Activated T-cell treated with anti-CD3 and anti-CD28 coated beads, Interleukin-2, amount 50 U/mL, for 24 hours (primary cell): ENCODE measurements around the gene PDE3A.

Experiments
- DNase-seq: peaks from one replicate; pipeline ENCODE4 v3.0.0-alpha.2; 2020
- H3K27ac Mint-ChIP-seq: 2 replicates; pipeline ENCODE4 v1.8.0; 2020; ENCODE audit warnings: mild to moderate bottlenecking, mixed read lengths
- H3K27me3 Mint-ChIP-seq: 2 replicates; pipeline ENCODE4 v1.8.0; 2020; ENCODE audit warnings: mixed read lengths
- H3K36me3 Mint-ChIP-seq: 2 replicates; pipeline ENCODE4 v1.8.0; 2020; ENCODE audit warnings: low read depth, mixed read lengths
- H3K4me1 Mint-ChIP-seq: 2 replicates; pipeline ENCODE4 v1.8.0; 2020; ENCODE audit warnings: low read depth, mixed read lengths
- H3K4me3 Mint-ChIP-seq: 2 replicates; pipeline ENCODE4 v1.8.0; 2020; ENCODE audit warnings: mild to moderate bottlenecking, moderate library complexity, mixed read lengths
- H3K9me3 Mint-ChIP-seq: 2 replicates; pipeline ENCODE4 v1.8.0; 2020; ENCODE audit warnings: mixed read lengths

PDE3A gene

GRCh38 chr12:20473133-20473532 lies 104.8 kb downstream of the PDE3A start:
- no peak overlapping the region for H3K27ac Mint-ChIP-seq
- DNase-seq = no peak
- no peak overlapping the region for H3K4me3 Mint-ChIP-seq
- no peaks in the 10 kb centered on the region for H3K9me3 Mint-ChIP-seq
- no peaks in the 10 kb centered on the region for H3K36me3 Mint-ChIP-seq
- H3K4me1 Mint-ChIP-seq = no peaks in the 10 kb centered on the region
- no peaks in the 10 kb centered on the region for H3K27me3 Mint-ChIP-seq

GRCh38 chr12:20474016-20474415 lies 105.7 kb downstream of the PDE3A start:
- DNase-seq = no peak
- Mint-ChIP-seq H3K36me3 (no peaks in the 10 kb centered on the region), H3K9me3 (no peaks in the 10 kb centered on the region), H3K27me3 (no peaks in the 10 kb centered on the region), H3K4me1 (no peaks in the 10 kb centered on the region), H3K4me3 (no peak overlapping the region), H3K27ac (no peak overlapping the region)

- DNase-seq = no peak
- H3K9me3 Mint-ChIP-seq = no peaks in the 10 kb centered on the region
- no peak overlapping the region for H3K4me3 Mint-ChIP-seq
- H3K27ac Mint-ChIP-seq = no peak overlapping the region
- no peaks in the 10 kb centered on the region for H3K4me1 Mint-ChIP-seq
- H3K36me3 Mint-ChIP-seq = no peaks in the 10 kb centered on the region
- no peaks in the 10 kb centered on the region for H3K27me3 Mint-ChIP-seq
Measured at GRCh38 chr12:20474443-20474842, 106.1 kb downstream of the PDE3A start.

GRCh38 chr12:20475542-20475941 lies 107.2 kb downstream of the PDE3A start:
- DNase-seq = no peak
- H3K4me3 Mint-ChIP-seq = no peak overlapping the region
- H3K9me3 Mint-ChIP-seq = no peaks in the 10 kb centered on the region
- no peak overlapping the region for H3K27ac Mint-ChIP-seq
- no peaks in the 10 kb centered on the region for H3K4me1 Mint-ChIP-seq
- H3K27me3 Mint-ChIP-seq = no peaks in the 10 kb centered on the region
- H3K36me3 Mint-ChIP-seq = no peaks in the 10 kb centered on the region

GRCh38 chr12:20476551-20476950 lies 108.2 kb downstream of the PDE3A start:
- no peak for DNase-seq
- Mint-ChIP-seq H3K4me3 (no peak overlapping the region), H3K9me3 (no peaks in the 10 kb centered on the region), H3K36me3 (no peaks in the 10 kb centered on the region), H3K27me3 (no peaks in the 10 kb centered on the region), H3K27ac (no peak overlapping the region), H3K4me1 (no peaks in the 10 kb centered on the region)

GRCh38 chr12:20477255-20477654 lies 108.9 kb downstream of the PDE3A start:
- Mint-ChIP-seq H3K4me1 (no peaks in the 10 kb centered on the region), H3K36me3 (no peaks in the 10 kb centered on the region), H3K27me3 (no peaks in the 10 kb centered on the region), H3K27ac (no peak overlapping the region), H3K9me3 (no peaks in the 10 kb centered on the region), H3K4me3 (no peak overlapping the region)
- DNase-seq = no peak

GRCh38 chr12:20477672-20478071 lies 109.3 kb downstream of the PDE3A start:
- H3K4me1 Mint-ChIP-seq = no peaks in the 10 kb centered on the region
- no peak overlapping the region for H3K27ac Mint-ChIP-seq
- H3K9me3 Mint-ChIP-seq = no peaks in the 10 kb centered on the region
- DNase-seq = no peak
- no peak overlapping the region for H3K4me3 Mint-ChIP-seq
- H3K27me3 Mint-ChIP-seq = no peaks in the 10 kb centered on the region
- H3K36me3 Mint-ChIP-seq = no peaks in the 10 kb centered on the region

GRCh38 chr12:20482491-20483054 lies 114.2 kb downstream of the PDE3A start:
- no peaks in the 10 kb centered on the region for H3K36me3 Mint-ChIP-seq
- H3K4me1 Mint-ChIP-seq = no peaks in the 10 kb centered on the region
- no peak overlapping the region for H3K27ac Mint-ChIP-seq
- no peak for DNase-seq
- peaks cover 3% of the 10 kb centered on the region for H3K27me3 Mint-ChIP-seq
- no peaks in the 10 kb centered on the region for H3K9me3 Mint-ChIP-seq
- H3K4me3 Mint-ChIP-seq = no peak overlapping the region

GRCh38 chr12:20483776-20484175 lies 115.4 kb downstream of the PDE3A start:
- H3K27ac Mint-ChIP-seq = no peak overlapping the region
- no peaks in the 10 kb centered on the region for H3K36me3 Mint-ChIP-seq
- H3K27me3 Mint-ChIP-seq = peaks cover 3% of the 10 kb centered on the region
- no peaks in the 10 kb centered on the region for H3K9me3 Mint-ChIP-seq
- DNase-seq = no peak
- no peak overlapping the region for H3K4me3 Mint-ChIP-seq
- H3K4me1 Mint-ChIP-seq = no peaks in the 10 kb centered on the region

- DNase-seq = no peak
- peaks cover 3% of the 10 kb centered on the region for H3K27me3 Mint-ChIP-seq
- no peaks in the 10 kb centered on the region for H3K36me3 Mint-ChIP-seq
- H3K4me3 Mint-ChIP-seq = no peak overlapping the region
- no peaks in the 10 kb centered on the region for H3K9me3 Mint-ChIP-seq
- H3K4me1 Mint-ChIP-seq = no peaks in the 10 kb centered on the region
- H3K27ac Mint-ChIP-seq = no peak overlapping the region
Measured at GRCh38 chr12:20486233-20486632, 117.9 kb downstream of the PDE3A start.

GRCh38 chr12:20487519-20487918 lies 119.2 kb downstream of the PDE3A start:
- Mint-ChIP-seq H3K36me3 (no peaks in the 10 kb centered on the region), H3K27me3 (peaks cover 3% of the 10 kb centered on the region), H3K4me1 (peaks cover 5% of the 10 kb centered on the region), H3K4me3 (no peak overlapping the region), H3K27ac (no peak overlapping the region), H3K9me3 (no peaks in the 10 kb centered on the region)
- DNase-seq = no peak

GRCh38 chr12:20489645-20490044 lies 121.3 kb downstream of the PDE3A start:
- no peaks in the 10 kb centered on the region for H3K9me3 Mint-ChIP-seq
- no peak overlapping the region for H3K4me3 Mint-ChIP-seq
- no peaks in the 10 kb centered on the region for H3K36me3 Mint-ChIP-seq
- no peak for DNase-seq
- peaks cover 5% of the 10 kb centered on the region for H3K4me1 Mint-ChIP-seq
- H3K27me3 Mint-ChIP-seq = peaks cover 3% of the 10 kb centered on the region
- no peak overlapping the region for H3K27ac Mint-ChIP-seq

- H3K4me3 Mint-ChIP-seq = no peak overlapping the region
- peaks cover 3% of the 10 kb centered on the region for H3K27me3 Mint-ChIP-seq
- DNase-seq = no peak
- peaks cover 5% of the 10 kb centered on the region for H3K4me1 Mint-ChIP-seq
- no peak overlapping the region for H3K27ac Mint-ChIP-seq
- no peaks in the 10 kb centered on the region for H3K36me3 Mint-ChIP-seq
- no peaks in the 10 kb centered on the region for H3K9me3 Mint-ChIP-seq
Measured at GRCh38 chr12:20490213-20490612, 121.9 kb downstream of the PDE3A start.

- H3K36me3 Mint-ChIP-seq = no peaks in the 10 kb centered on the region
- no peak overlapping the region for H3K27ac Mint-ChIP-seq
Measured at GRCh38 chr12:20491290-20491689, 123.0 kb downstream of the PDE3A start.

GRCh38 chr12:20492251-20492760 lies 124.0 kb downstream of the PDE3A start:
- Mint-ChIP-seq H3K27ac (no peak overlapping the region), H3K9me3 (no peaks in the 10 kb centered on the region), H3K4me3 (no peak overlapping the region), H3K27me3 (no peaks in the 10 kb centered on the region), H3K36me3 (no peaks in the 10 kb centered on the region), H3K4me1 (peaks cover 5% of the 10 kb centered on the region)
- DNase-seq = no peak

More at GRCh38 chr12:20491290-20491689, 123.0 kb downstream of the PDE3A start:
- H3K27me3 Mint-ChIP-seq = no peaks in the 10 kb centered on the region
- no peak overlapping the region for H3K4me3 Mint-ChIP-seq
- no peaks in the 10 kb centered on the region for H3K9me3 Mint-ChIP-seq
- H3K4me1 Mint-ChIP-seq = peaks cover 5% of the 10 kb centered on the region
- DNase-seq = no peak

GRCh38 chr12:20493934-20494333 lies 125.6 kb downstream of the PDE3A start:
- DNase-seq = no peak
- Mint-ChIP-seq H3K4me1 (peaks cover 5% of the 10 kb centered on the region), H3K4me3 (no peak overlapping the region), H3K36me3 (no peaks in the 10 kb centered on the region), H3K27me3 (no peaks in the 10 kb centered on the region), H3K9me3 (no peaks in the 10 kb centered on the region), H3K27ac (no peak overlapping the region)
